SHP77 (cell line): ENCODE data around the gene IRF9.

Source experiments
- DNase-seq, 2 experiments: peaks; one replicate each; lab custom pipeline; 2025; lab: John Stamatoyannopoulos, UW

The IRF9 gene

GRCh38 chr14:24131549-24131966 is 29.5 kb upstream of the IRF9 start:
- DNase-seq = no peak

- peak; percentile 36 to 52 for DNase-seq
Observed at GRCh38 chr14:24132061-24132685, 28.9 kb upstream of the IRF9 start.

- DNase-seq = no peak
Observed at GRCh38 chr14:24132976-24133375, 28.1 kb upstream of the IRF9 start.

GRCh38 chr14:24133735-24134134 is 27.3 kb upstream of the IRF9 start:
- no peak for DNase-seq

GRCh38 chr14:24135584-24135833 is 25.6 kb upstream of the IRF9 start:
- DNase-seq = no peak

GRCh38 chr14:24135834-24136683 is 25.0 kb upstream of the IRF9 start, which contains the start of gene PSME1:
Gene PSME1 (plus strand): TSS chr14:24136194. CDS start chr14:24136263, 69 bp downstream.
- DNase-seq = peak; percentile 81 to 95

GRCh38 chr14:24136684-24137528 is 24.2 kb upstream of the IRF9 start:
- peak in 1 of 2 experiments; percentile 19 for DNase-seq

- DNase-seq = no peak
Observed at GRCh38 chr14:24137529-24138395, 23.3 kb upstream of the IRF9 start.

- DNase-seq = no peak
Observed at GRCh38 chr14:24138396-24139271, 22.4 kb upstream of the IRF9 start.

- DNase-seq = peak; percentile 37 to 48
Observed at GRCh38 chr14:24139272-24139934, 21.7 kb upstream of the IRF9 start.

GRCh38 chr14:24141097-24141880 is 19.8 kb upstream of the IRF9 start, which contains the start of gene EMC9:
Gene EMC9 (minus strand): TSS chr14:24141591. CDS start chr14:24141304, 287 bp downstream.
- DNase-seq = peak; percentile 100

- no peak for DNase-seq
Observed at GRCh38 chr14:24143511-24143910, 17.6 kb upstream of the IRF9 start.

- DNase-seq = no peak
Observed at GRCh38 chr14:24144451-24144850, 16.6 kb upstream of the IRF9 start.

- no peak for DNase-seq
Observed at GRCh38 chr14:24145219-24145618, 15.8 kb upstream of the IRF9 start.

GRCh38 chr14:24145690-24146452 is 15.2 kb upstream of the IRF9 start:
- peak in 1 of 2 experiments; percentile 55 for DNase-seq

- peak; percentile 98 to 99 for DNase-seq
Observed at GRCh38 chr14:24146453-24146977, 14.6 kb upstream of the IRF9 start, which contains the start of gene PSME2. Gene PSME2 (minus strand): TSS chr14:24146610. CDS start chr14:24146581, 29 bp downstream.

GRCh38 chr14:24146978-24147760 is 13.9 kb upstream of the IRF9 start, which contains the start of gene RNF31:
Gene RNF31 (plus strand): TSS chr14:24147498. CDS start chr14:24147699, 201 bp downstream.
- peak; percentile 99 for DNase-seq
